ENCODE data around the gene CRBN.

Gene CRBN

GRCh38 chr3:3179407-3180094 lies at the start of gene CRBN:
Gene CRBN, minus strand, starts transcription at chr3:3179691. Its CDS starts 4 bp downstream, at chr3:3179687.
- H3K4me3 ChIP-seq, result peak within 1 kb of the TSS; percentile 62 to 98 (median 93)
- peak within 1 kb of the TSS; percentile 58 to 95 (median 86) for H3K27ac ChIP-seq

DNA sequence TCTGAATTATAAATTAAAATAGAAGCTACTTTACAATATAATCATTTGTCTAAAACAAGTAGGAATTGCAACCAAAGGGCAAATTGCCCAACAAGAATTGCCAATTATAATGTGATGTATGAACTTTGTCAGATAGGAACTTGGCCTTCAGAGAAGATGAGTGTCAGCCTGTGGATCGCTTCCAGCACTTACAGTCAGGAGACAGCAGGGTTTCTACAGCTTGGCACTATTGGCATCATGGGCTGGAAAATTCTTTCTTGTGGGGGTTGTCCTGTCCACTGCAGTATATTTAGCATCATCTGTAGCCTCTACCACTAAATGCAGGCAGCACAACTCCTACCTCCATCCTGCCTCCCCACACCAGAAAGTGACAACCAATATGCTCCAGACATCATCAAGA lies 48.1 kb upstream of the CRBN start:
- Histone ChIP-seq H3K4me3 (no peak overlapping the region), H3K27ac (no peak overlapping the region)

GRCh38 chr3:3221528-3221927 lies 42.0 kb upstream of the CRBN start:
- Histone ChIP-seq H3K4me3 (no peak overlapping the region), H3K27ac (no peak overlapping the region)

DNA sequence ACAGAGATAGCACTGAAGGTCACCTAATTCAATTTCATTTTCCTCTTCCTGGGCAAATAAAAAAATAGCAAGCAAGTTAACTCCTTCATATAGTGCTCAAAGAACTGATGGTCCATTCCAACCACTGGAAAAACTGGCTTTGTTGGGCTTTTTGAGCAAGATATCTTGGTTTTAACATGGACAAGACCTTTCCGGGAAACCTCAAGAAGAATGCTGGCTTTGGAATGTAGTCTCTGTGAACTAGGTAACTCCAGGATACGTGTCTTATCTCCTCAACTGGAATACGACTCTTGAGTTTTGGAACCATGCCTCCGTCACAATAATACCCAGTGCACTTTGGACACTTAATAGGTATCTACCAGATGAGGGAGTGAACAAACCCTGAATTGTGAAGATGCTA lies 36.9 kb upstream of the CRBN start:
- Histone ChIP-seq H3K27ac (no peak overlapping the region), H3K4me3 (no peak overlapping the region)

DNA sequence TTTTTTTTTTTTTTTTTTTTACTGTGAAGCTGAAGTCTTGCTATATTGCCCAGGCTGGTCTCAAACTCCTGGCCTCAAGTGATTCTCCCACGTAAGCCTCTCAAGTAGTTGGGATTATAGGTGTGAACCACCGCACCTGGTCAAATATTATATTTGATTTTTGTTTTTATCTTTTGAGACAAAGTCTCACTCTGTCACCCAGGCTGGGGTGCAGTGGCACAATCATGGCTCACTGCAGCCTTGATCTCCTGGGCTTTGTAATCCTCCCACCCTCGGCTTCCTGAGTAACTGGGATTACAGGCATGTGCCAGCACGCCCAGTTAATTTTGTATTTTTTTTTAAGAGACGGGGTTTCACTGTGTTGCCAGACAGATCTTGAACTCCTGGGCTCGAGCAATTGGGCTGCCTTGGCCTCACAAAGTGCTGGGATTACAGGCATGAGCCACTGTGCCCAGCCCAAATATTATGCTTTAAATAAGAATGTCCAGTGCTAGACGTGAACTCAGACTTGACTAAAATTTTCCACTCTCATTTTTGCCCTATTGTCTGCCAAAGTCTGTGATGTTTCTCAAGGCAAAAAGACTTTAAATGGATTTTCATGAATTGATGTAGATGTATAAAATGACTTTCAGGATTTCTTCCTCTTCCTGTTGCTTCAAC lies 33.4 kb upstream of the CRBN start:
- no peak overlapping the region for H3K4me3 ChIP-seq
- H3K27ac ChIP-seq, result no peak overlapping the region

DNA sequence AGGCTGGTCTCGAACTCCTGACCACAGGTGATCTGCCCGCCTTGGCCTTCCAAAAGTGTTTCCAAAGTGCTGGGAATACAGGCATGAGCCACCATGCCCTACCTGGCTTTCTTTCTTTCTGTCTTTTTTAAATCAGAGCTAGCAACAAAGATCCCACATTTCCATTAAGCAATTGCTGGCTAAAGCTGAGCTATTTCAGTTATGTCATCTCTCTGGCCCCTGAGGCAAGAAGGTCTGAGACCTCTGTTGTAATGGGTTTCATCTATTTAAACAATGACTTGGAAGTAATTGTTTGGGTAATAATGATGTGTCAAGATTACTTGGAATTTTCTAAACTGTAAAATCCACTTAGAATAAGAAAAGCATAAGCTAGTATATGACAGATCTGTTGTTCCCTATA lies 30.2 kb upstream of the CRBN start:
- H3K4me3 ChIP-seq, result no peak overlapping the region
- no peak overlapping the region for H3K27ac ChIP-seq

GRCh38 chr3:3209057-3209456 lies 29.6 kb upstream of the CRBN start:
- Histone ChIP-seq H3K4me3 (no peak overlapping the region), H3K27ac (no peak overlapping the region)

- Histone ChIP-seq H3K4me3 (no peak overlapping the region), H3K27ac (no peak overlapping the region)
Observed at GRCh38 chr3:3201611-3202010, 22.1 kb upstream of the CRBN start.

DNA sequence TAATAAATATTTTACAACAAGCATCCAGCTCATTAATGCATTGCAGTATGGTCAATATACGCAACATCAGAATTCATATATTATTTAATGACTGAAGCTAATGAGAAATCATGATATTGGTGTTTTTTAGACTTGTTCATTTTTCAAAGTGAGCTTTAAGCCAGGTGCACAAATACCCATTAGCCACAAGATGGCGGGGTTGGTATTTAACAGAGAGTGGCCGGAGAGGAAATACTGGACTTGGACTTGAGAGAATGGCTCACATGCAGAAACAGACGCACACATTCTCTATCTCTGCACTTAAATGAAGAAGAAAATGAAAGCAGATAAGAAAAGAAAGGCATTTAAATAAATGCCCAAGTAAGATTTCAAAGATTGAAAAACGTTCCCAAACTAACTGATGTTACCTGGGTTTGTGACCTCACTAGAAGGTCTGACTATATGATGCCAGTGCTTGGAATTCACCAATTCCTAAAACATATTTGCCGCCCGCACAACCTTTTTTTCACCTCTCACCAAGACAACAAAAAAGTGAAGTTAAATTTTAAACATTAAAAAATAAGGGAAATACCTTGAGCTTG lies 21.2 kb upstream of the CRBN start:
- Histone ChIP-seq H3K27ac (no peak overlapping the region), H3K4me3 (no peak overlapping the region)

GRCh38 chr3:3199306-3199705 lies 19.8 kb upstream of the CRBN start:
- Histone ChIP-seq H3K27ac (no peak overlapping the region), H3K4me3 (no peak overlapping the region)

GRCh38 chr3:3196148-3196861 lies 16.8 kb upstream of the CRBN start:
- Histone ChIP-seq H3K4me3 (no peak overlapping the region), H3K27ac (no peak overlapping the region)

DNA sequence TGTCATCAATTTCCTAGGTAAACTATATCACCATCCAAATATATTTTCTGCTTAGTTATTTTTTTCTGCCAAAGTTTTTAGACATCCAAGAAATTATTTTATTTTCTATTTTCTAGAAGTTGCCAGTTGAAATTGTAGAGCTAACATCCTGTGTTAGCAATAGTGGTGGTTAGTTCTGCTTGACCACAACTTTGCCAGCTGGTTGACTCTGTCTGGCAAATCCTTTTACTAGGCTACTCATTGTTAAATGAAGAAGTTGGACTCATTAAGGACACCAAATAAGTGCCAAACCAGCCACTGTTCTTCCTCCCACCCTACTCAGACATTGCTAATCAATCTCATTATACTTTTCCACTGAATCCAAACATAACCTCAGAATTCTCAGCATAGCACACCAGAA lies 15.4 kb upstream of the CRBN start:
- Histone ChIP-seq H3K4me3 (no peak overlapping the region), H3K27ac (no peak overlapping the region)

DNA sequence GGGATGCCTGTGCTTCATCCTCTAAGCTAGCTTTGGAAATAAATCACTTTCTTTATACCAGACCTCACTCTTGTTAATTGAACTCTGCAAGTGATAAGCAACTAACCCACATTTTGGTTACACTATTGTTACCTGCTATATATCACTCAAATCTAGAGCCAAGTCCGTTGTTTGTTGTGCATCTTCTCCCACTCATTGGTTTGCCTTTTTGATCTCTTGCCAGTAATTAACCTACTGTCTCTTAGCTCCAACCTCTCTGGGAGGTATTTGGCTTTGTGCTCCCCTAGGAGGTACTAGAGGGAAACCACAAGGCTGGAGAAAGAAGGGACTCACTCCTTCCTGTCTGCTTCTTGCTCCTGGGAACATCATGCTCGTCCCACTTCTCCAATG lies 12.8 kb upstream of the CRBN start:
- Histone ChIP-seq H3K4me3 (no peak overlapping the region), H3K27ac (peak overlapping the region in 4 of 21 experiments; percentile 20 to 72 (median 48))

- Histone ChIP-seq H3K4me3 (no peak overlapping the region), H3K27ac (peak overlapping the region in 4 of 21 experiments; percentile 20 to 72 (median 48))
Observed at GRCh38 chr3:3191675-3192285, 12.3 kb upstream of the CRBN start.

- Histone ChIP-seq H3K27ac (no peak overlapping the region), H3K4me3 (no peak overlapping the region)
Observed at GRCh38 chr3:3189961-3190360, 10.5 kb upstream of the CRBN start.

- Histone ChIP-seq H3K4me3 (no peak overlapping the region), H3K27ac (peak overlapping the region in 1 of 21 experiments; percentile 46)
Observed at GRCh38 chr3:3189102-3189727, 9.7 kb upstream of the CRBN start.

DNA sequence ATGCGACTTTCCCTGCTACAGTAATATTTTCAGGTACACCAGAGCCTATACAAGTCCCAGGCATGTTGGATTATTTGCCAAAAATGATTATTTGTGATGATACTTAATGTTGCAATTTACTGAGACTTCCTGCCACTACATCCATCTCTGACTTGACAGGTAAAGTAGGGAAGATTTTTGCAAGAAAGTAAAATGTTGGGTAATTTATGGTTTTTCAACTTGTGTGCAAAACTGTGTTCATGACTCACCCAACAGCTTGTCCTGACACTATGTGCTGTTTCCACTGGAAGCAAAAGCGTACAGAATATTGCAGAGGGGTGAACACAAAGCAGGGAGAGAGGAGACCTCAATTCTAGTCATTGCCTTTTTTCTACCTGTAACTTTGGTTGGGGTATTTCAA lies 5.4 kb upstream of the CRBN start:
- Histone ChIP-seq H3K27ac (no peak overlapping the region), H3K4me3 (no peak overlapping the region)

GRCh38 chr3:3180456-3180855 lies 965 bp upstream of the CRBN start:
- H3K27ac ChIP-seq, result no peak overlapping the region
- no peak overlapping the region for H3K4me3 ChIP-seq

- Histone ChIP-seq H3K4me3 (peak overlapping the region; percentile 62 to 98 (median 93)), H3K27ac (peak overlapping the region; percentile 58 to 95 (median 86))
Observed at GRCh38 chr3:3178498-3179328, 778 bp downstream of the CRBN start.

Measured in skin epidermis (tissue), 12 donors.